Immature natural killer cell (primary cell): ENCODE results near the gene ZFPM1. TPM values are rescaled to one million over a fixed set of nuclear protein-coding genes. Genes with fewer than 3 reads are reported as not detected.

ENCODE experiments used
- polyA plus RNA-seq, 3 donors: library from polyadenylated mRNA; unstranded; fragments of 300-500 nt; fragmentation: Illumina TruSeq; gene quantifications; one replicate each; pipeline ENCODE4 v1.2.3, GENCODE V29; 2021

The ZFPM1 gene
- polyA plus RNA-seq, 3 donors from 2014 or later = 0.14 to 0.75 TPM; not detected in 1

Other genes with a start within 250 kb of the ZFPM1 start
- under 1 TPM in 2 of 3 donors, not detected in 1; 0.11 to 0.65 TPM for gene ZNF469, start 70.3 kb upstream of the ZFPM1 start, polyA plus RNA-seq
- 10 to 100 TPM in 1 of 3 donors, 1 to 10 TPM in 2; 1.0 to 29.0 (median 8.7) TPM for gene ZC3H18, start 117.1 kb downstream of the ZFPM1 start, polyA plus RNA-seq
- gene IL17C, start 185.3 kb downstream of the ZFPM1 start, polyA plus RNA-seq = under 1 TPM in 2 of 3 donors, not detected in 1; 0.64 to 0.80 TPM
- gene CYBA, start 197.8 kb downstream of the ZFPM1 start, polyA plus RNA-seq = 1,000 to 10,000 TPM; 2,079 to 2,787 (median 2,690) TPM
- 10 to 100 TPM; 79.4 to 96.6 (median 87.6) TPM for gene MVD, start 209.8 kb downstream of the ZFPM1 start, polyA plus RNA-seq
- 10 to 100 TPM in 2 of 3 donors, 1 to 10 TPM in 1; 9.0 to 12.4 (median 11.7) TPM for gene SNAI3, start 233.2 kb downstream of the ZFPM1 start, polyA plus RNA-seq